ENCODE results near the gene AKR1A1. TPM values are rescaled to one million over a fixed set of nuclear protein-coding genes. Genes with fewer than 3 reads are reported as not detected.
"Not testable (repeated sequence)": the region's sequence is repeated elsewhere in the genome, so short reads cannot be mapped to it uniquely, and the experiment has no call there.

The AKR1A1 gene
- total RNA-seq, 1 donor from 2014 or later = 88.8 TPM

DNA sequence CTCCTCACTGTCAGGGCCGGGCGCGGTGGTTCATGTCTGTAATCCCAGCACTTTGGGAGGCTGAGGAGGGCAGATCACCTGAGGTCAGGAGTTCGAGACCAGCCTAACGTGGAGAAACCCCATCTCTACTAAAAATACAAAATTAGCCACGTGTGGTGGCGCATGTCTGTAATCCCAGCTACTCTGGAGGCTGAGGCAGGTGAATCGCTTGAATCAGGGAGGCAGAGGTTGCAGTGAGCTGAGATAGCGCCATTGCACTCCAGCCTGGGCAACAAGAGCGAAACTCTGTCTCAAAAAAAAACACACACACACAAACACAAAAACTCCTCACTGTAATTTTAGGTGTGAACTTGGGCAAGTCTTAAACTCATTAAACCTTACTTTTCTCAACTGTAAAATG, 26.7 kb upstream of the AKR1A1 start:
- not testable (repeated sequence) for DNase-seq

DNA sequence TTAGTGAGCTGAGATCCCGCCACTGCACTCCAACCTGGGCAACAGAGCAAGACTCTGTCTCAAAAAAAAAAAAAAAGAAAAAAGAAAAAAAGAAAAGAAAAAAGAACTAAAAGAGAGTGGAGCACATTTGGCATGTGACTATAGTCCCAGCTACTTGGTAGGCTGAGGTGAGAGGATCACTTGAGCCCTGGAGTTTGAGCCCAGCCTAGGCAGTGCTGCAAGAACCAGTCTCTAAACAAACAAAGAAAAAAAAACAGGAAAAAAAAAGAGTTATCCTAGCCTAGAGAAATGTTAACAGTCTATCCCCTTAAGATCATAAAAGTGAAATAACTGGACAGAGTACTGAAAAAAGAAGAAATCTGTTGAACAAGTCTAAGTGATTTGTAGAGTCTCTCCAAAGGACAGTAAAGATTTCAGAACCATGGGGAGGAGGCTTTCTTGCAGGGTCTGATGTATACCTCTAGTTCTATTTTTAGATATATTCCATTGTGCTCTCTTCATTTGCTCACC, 24.4 kb upstream of the AKR1A1 start:
- DNase-seq = no peak

DNA sequence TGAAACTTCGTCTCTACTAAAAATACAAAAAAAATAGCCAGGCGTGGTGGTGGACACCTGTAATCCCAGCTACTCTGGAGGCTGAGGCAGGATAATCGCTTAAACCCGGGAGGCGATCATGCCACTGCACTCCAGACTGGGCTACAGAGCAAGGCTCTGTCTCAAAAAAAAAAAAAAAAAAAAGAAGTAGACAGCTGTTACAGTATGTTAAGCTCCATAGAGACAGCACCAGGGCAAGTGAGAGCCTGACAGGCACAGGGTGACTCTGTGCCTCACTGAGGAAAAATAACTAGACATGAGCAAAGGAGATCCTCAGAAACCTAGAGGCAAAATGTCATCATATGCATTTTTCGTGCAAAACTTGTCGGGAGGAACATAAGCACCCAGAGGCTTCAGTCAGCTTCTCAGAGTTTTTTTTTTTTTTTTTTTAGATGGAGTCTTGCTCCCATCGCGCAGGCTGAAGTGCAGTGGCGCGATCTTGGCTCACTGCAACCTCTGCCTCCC, 19.9 kb upstream of the AKR1A1 start:
- DNase-seq = peak; percentile 20

DNA sequence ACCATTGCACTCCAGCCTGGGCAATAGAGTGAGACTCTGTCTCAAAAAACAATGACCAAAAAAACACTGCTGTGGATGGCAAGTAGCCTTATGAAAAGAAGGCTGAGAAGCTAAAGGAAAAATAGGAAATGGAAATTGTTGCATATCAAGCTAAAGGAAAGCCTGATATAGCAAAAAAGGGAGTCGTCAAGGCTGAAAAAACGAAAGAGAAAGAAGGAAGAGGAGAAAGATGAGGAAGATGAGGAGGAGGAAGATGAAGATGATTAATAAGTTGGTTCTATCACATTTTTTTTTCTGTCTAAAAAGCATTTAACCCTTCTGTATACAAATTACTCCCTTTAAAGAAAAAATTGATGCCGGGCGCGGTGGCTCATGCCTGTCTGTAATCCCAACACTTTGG, 18.8 kb upstream of the AKR1A1 start:
- no peak for DNase-seq

DNA sequence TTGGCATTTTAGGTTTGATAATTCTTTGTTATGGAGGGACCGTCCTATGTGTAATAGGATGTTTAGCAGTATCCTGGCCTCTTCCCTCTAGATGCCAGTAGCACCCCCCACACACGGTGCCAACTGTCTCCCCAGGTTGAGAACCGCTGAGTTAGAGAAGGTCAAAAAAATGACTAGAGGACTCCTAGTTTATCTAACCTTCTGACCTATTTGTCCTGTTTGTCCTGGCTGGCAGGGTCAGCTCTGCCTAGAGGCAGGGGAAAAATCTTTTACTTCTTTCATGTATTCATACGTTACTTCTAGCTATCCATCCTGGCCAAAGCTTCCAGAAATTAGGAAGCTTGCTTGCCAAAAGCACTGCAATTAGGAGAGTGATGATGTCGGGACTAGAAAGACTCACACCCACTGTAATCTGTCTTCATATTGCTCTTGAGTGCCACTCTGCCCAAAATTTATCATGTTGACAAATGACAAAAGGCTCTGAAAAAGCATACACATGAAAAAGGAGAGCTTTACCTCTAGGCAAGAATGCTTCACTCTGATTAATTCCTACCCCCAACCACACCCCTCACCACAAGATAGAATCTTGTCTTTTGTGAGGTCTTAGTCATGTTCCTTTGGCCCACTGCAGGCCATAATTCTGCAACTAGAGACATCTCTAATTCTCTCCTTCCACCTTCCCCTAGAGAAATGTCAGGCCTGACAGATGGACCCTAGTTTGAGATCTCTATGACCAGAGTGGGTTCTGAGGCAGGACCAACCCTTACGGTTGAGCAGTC, 14.4 kb upstream of the AKR1A1 start:
- no peak for DNase-seq

DNA sequence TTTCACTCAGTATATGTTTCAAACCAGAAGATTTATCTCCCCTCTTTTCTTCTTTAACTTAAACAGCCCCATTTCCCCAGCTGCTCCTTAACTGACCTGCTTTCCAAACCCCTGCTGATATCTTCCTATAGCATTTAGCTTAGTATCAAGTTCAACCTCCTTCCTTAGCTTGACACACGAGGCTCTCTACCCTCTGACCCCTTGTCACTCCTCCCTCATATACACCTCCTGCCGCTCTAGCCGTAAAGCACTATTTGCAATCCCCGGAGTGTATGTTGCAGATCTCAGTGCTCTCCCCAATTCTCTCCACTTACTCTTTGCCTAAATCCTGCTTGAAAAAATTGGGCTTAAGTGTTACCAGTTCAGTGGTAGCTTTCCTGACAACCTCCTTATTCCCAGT, 13.7 kb upstream of the AKR1A1 start:
- DNase-seq = no peak

GRCh38 chr1:45541193-45541592, 9.4 kb upstream of the AKR1A1 start:
- no peak for DNase-seq

DNA sequence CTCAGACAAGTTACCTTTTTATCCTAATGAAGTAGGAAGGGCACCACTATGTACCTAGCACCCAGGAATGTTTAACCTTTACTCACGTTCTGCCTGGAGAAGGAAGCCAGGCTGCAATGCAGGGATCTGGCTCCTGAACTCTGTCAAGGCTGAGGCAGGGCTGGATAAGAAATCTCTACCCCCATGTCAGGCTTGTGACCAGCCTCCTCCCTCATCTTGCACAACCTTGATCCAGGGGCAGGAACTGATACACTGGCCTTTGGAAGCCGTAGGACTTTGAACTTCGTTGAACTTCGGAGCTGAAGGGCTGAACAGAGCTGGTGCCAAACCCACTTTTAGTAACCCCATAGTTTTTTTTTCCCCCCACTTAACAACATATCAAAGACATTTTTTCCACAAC, 8.0 kb upstream of the AKR1A1 start:
- no peak for DNase-seq

- DNase-seq = peak; percentile 30
Measured at GRCh38 chr1:45543581-45544417, 6.8 kb upstream of the AKR1A1 start.

DNA sequence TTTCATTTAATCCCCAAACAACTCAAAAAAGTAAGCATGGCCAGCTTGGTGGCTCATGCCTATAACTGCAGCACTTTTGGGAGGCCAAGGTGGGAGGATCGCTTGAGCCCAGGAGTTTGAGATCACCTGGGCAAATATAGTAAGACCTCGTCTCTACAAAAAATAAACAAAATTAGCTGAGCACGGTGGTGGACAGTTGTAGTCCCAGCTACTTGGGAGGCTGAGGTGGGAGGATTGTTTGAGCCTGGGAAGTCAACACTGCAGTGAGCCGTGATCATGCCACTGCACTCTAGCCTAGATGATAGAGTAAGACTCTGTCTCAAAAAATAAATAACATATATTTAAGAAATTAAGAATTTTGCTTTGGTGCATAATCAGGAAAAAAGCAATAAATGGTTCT, 6.1 kb upstream of the AKR1A1 start:
- DNase-seq = no peak

DNA sequence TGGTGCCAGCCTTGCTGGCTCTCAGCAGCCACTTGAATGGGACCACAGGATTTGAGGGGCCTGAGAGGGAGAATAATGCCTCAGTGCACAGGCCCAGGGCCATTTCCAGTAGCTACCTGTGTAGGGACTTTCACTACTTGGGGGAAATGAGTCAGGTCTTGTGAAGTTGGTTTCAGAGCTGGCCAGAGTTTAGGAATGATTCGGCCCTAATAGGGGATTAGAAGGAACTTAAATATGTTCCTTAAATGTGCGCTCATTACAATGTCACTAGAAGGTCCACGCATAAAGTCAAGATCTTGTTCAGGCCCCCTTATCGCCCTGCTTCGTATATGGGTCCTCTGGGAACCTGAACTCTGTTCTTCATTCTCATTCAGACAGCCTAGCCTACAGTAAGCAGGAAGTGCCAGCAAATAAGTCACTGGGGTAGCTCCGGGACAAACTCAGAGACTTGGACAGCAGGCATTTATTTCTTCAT, 5.6 kb upstream of the AKR1A1 start:
- DNase-seq = no peak

GRCh38 chr1:45545553-45546310, 4.9 kb upstream of the AKR1A1 start:
- DNase-seq = peak; percentile 31

DNA sequence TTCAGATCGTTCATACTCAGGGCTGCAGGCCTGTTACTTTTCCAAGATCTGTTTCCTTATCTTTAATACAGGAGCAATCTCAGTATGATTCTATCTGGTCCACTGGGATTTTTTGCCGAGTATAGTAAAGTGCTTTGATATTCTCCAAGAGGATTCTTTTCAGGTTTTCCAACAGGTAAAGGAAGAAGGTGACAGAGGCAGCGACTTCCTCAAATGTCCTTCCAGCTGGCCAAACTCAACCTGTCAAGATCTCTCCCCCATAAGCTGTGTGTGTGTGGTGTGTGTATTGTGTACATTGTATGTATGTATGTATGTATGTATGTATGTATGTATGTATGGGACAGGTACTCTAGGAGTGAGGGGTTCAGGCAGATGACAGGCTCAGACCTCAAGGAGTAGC, 1.1 kb downstream of the AKR1A1 start:
- DNase-seq = no peak

DNA sequence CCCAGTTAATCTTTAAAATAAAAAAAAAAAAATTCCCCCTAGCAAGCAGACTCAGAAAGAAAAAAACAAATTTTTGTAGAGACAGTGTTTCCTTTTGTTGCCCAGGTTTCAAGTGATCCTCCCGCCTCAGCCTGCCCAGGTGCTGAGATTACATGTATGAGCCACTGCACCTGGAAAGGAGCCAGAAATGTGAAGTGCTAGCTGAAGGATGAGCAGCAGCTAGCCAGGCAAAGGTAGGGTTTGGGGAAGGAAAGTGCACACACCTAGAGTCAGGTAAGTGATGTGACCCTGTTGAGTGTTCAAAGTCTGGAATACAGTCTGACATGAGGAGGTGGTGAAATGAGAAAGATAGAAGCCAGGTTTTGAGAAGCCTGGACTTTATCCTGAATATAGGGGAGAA, 1.7 kb downstream of the AKR1A1 start:
- peak; percentile 64 for DNase-seq

DNA sequence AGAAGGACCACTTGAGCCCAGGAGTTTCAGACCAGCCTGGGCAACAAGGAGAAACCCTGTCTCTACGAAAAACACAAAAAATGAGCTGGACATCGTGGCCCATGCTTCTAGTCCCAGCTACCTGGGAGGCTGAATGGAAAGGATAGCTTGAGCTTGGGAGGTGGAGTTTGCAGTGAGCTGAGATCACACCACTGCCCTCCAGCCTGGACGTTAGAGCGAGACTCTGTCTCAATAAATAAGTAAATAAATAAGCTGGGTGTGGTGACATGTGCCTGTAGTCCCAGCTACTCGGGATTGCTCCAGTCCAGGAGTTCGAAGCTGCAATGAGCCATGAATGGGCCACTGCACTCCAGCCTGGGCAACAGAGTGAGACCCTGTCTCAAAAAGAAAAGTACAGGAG, 3.6 kb downstream of the AKR1A1 start:
- no peak for DNase-seq

- no peak for DNase-seq
Measured at GRCh38 chr1:45557422-45557944, 6.9 kb downstream of the AKR1A1 start.

DNA sequence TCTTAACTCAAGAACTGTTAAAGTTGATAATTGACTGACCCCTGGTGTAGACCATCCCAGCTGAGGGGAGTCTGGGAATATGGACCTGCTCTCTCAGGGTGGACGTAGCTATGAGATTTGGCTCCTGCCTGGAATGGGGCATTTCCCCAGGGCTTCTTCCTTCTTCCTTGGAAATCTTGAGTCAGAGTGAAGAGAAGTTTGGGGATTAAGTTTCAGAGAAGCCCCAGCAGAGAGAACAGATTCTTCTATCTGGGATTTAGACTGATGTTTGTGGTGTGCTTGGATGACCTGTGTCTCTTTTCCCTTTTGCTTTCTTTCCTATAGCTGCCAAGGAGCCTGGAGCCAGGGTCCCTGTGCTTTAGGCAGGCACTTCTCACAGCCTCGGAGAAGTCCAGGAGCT, 13.2 kb downstream of the AKR1A1 start:
- no peak for DNase-seq

- no peak for DNase-seq
Measured at GRCh38 chr1:45566722-45567121, 16.1 kb downstream of the AKR1A1 start.

DNA sequence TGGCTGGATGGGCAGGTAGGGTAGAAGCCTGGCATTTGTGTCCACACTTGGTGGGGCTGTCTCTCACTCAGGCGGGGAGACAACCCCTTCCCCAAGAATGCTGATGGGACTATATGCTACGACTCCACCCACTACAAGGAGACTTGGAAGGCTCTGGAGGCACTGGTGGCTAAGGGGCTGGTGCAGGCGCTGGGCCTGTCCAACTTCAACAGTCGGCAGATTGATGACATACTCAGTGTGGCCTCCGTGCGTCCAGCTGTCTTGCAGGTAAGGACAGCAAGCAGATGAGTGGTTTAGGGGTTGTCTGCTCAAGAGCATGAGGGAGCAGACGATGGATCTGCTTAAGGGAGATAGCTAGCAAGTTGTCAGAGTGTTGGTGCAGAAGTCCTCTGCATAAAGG, 17.3 kb downstream of the AKR1A1 start:
- DNase-seq = no peak

DNA sequence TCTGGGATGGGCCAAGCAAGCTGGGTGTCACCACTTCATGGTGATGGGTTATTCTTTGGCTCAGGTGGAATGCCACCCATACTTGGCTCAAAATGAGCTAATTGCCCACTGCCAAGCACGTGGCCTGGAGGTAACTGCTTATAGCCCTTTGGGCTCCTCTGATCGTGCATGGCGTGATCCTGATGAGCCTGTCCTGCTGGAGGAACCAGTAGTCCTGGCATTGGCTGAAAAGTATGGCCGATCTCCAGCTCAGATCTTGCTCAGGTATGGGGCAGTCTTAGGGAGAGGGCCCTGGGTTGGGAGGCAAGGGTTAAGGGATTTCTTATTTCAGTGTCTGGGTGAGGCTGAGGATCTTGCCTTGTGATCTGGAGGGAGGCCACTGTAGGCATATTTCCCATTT, 17.8 kb downstream of the AKR1A1 start:
- DNase-seq = no peak

DNA sequence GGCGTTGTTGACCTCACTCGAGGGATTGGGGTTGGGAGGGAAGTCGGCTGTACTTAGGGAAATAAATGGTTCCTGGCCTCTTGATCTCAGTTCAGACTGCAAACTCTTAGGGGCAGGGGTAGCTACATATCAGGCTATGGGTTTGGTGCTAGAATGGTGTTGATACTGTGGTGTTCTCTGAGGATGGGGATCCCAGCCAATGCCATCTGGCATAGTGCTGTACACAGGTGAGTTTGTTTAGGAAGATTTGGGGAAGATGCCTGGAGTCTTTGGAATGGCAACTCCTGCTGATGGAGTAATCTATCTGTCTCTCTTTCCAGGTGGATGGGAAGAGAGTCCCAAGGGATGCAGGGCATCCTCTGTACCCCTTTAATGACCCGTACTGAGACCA, 18.9 kb downstream of the AKR1A1 start:
- DNase-seq = no peak

DNA sequence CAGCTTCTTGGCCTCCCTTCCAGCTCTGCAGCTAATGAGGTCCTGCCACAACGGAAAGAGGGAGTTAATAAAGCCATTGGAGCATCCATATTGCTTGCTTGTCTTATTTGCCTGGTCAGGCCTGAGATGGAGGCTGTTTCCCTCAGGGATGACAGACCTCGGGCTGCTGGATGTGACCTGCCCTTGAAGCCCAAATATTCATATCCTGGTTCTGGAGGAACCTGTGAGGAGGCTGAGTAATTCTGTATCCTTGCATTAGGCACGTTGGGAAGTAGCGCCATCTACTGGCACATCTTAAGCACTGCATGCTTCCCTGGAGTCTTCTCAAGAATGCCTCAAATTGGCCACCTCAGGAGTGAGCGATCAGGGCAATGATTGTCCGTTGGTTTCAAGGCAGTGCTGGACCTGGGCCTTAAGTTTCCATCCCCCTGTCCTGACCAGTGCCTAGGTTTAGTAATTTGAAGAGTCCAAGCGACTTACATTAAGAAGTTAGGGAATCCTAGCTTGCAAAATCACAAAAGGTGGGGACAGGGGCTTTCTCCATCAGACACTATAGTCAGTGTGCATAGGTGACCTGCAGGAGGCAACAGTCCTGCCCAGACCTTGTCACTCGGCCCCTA, 19.4 kb downstream of the AKR1A1 start:
- DNase-seq = peak; percentile 82
